Erythroblast (primary cell): ENCODE data around the gene MIB1.

Experiments used
- GATA1 ChIP-seq: IDR thresholded peaks from 2 replicates; pipeline ENCODE4 v1.6.1; 2011; ENCODE audit warnings: low read depth, mild to moderate bottlenecking, control low read depth, low read length, moderate library complexity
- POLR2A ChIP-seq: IDR thresholded peaks from 2 replicates; pipeline ENCODE4 v1.6.1; 2011; ENCODE audit warnings: mild to moderate bottlenecking, low read length

DNA sequence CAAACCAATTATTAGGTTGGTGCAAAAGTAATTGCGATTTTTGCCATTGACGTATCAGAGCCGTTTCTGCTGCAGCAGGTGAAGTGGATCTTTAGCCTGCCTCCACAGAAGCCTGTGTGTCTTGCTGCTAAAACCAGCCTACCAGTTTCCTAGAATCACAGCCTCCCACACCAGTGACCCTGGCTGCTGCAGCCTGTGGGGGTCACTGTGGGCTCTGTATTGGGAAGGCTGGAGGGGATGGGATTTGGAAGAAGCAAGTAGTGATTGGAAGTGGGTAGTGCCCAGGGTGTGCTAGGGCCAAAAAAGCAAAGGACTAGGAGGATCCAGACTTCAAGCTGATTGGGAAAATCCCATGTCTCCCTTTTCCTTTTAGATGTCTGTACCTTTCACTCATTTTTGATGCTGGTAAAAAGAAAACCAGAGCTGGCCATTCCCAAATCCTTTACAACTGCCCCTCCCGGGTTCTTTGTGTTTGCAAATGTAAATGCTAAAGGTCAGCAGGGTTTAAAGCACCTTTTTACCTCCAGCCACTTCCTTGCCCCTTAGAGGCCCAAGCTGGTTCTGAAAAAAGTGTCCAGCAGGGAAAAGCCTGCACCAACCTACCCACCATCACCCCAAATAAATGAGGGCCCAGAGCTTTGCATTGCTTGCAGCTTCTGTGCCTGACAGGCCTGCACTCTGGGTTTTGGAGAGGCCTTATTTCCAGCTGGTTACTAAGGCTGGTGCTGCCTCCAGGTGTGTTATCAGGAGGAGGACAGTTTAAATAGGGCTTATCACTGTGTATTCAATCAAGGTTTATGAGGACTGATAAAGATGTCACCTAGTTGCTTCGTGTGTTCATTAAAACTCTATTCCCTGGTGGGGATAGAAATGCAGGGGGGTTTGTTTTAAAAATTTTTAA is 172.0 kb downstream of the MIB1 start:
- TF ChIP-seq POLR2A (no peak), GATA1 (no peak)
